ENCODE results near the gene GRK7.

DNA sequence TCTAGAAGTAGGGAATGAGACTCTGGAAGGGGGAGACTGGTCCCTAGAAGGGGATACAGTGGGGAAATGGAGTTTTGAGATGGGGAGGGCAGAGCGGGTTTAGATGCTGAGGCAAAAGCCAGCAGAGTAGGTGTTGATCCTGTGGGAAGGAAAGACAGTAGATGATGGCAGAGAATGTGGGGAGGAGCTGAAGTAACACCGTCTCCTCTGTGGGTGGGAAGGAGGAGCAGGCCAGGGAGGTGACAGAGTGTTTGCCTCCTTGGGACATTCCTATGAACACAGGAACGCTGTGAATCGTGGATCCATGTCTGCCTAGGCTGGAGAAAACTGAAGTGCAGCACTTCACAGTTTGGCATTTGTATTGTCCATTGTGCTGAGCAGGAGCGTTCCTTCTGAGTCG lies 20.4 kb downstream of the GRK7 start:
- no peak for TF ChIP-seq EZH2 (IDR thresholded peaks at IDR 0.05; ENCODE audit: borderline replicate concordance, insufficient read depth, low read depth, low read length, poor library complexity, severe bottlenecking)
- TF ChIP-seq, protein P1, sequence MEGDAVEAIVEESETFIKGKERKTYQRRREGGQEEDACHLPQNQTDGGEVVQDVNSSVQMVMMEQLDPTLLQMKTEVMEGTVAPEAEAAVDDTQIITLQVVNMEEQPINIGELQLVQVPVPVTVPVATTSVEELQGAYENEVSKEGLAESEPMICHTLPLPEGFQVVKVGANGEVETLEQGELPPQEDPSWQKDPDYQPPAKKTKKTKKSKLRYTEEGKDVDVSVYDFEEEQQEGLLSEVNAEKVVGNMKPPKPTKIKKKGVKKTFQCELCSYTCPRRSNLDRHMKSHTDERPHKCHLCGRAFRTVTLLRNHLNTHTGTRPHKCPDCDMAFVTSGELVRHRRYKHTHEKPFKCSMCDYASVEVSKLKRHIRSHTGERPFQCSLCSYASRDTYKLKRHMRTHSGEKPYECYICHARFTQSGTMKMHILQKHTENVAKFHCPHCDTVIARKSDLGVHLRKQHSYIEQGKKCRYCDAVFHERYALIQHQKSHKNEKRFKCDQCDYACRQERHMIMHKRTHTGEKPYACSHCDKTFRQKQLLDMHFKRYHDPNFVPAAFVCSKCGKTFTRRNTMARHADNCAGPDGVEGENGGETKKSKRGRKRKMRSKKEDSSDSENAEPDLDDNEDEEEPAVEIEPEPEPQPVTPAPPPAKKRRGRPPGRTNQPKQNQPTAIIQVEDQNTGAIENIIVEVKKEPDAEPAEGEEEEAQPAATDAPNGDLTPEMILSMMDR (IDR thresholded peaks at IDR 0.05), result no peak

Measured in B cell (primary cell).